GM21825 (cell line): ENCODE data around the gene CTNNA3.

Experiments used
- ATAC-seq: cut with Tn5 transposase; IDR thresholded peaks from one replicate; pipeline ENCODE4 v1.9.1; 2021; ENCODE audit warnings: mild to moderate bottlenecking, moderate library complexity; ENCODE audit not compliant: unreplicated experiment

Gene CTNNA3

GRCh38 chr10:66782776-66783175 is 913.2 kb downstream of the CTNNA3 start:
- no peak for ATAC-seq

- ATAC-seq: no peak
Measured at GRCh38 chr10:66782144-66782543, 913.9 kb downstream of the CTNNA3 start.

DNA sequence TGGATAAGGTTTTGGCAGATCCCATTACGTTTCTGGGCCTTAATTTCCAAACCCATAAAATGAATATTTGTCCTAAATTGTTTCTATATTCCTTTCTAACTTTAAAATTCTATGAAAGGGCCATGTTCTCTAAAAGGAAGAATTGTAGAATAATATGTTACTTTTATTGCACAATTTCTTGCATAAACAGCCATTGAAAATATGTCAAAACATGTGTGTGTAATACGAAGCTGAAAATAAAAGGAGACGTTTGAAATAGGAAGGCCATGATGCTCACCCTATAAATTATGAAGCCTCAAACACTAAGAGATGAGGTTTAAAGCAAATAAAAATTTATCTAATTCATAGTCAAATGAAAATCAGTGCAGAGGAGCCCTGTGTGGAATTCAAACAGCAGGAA is 915.2 kb downstream of the CTNNA3 start:
- ATAC-seq: no peak

DNA sequence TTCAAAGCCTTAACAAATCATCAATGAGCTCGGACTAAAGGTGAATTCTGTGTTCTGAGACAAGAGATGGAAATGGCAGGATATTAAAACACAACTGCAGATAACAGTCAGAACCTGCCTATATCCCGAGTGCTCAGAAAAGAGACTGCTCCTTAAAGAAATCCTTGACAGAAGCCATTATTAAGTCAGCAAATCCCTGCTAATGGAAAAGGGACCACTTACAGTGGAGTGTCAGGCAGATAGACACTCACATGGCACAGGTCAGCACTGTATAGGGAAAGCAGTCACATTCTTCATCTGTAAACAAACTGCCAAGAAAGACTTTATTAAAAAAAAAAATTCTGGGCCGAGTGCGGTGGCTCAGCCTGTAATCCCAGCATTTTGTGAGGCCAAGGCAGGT is 917.6 kb downstream of the CTNNA3 start:
- no peak for ATAC-seq

- ATAC-seq: no peak
Measured at GRCh38 chr10:66777665-66778064, 918.3 kb downstream of the CTNNA3 start.

- ATAC-seq: no peak
Measured at GRCh38 chr10:66773472-66773817, 922.5 kb downstream of the CTNNA3 start.

DNA sequence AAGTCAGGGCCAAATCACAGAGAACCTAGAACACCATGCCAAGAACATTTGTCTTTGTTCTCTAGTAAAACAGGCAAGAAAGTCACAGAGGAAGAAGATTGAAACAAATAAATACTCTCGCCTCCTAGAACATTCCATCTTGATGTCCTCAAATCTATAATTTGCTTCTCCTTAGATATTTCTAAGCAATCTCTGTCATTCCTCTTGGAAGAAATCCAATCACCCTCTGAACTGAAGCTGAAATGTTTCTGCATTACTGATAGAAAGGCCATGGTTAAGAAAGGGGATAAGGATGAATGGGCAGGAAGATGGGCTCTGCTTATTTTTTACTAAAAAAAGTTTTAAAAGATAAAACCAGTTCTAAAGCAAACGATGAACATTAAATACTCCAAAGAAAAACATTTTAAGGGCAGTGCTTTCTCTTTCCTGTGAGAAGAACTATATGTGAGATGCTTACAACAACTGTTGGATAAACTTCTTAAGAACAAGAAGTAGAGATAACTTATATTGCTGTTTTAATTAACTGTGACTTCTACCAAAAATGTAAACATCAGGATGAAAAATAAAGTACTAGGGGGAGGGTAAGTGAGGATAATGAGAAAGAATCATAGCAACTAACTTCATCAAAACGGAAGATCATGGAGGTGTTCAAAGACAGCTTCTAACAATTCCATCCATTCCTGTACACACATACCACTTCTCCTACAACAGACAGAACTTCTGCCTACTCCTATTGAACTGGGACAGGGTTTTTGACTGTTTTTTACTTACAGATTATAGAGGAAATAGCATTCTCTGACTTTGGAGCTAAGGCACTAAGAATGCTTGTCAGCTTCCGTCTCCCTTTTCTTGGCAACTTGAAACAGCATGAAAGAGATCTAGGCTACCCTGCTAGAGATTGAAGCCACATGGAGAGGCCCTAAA is 923.2 kb downstream of the CTNNA3 start:
- no peak for ATAC-seq

GRCh38 chr10:66767707-66768106 is 928.3 kb downstream of the CTNNA3 start:
- ATAC-seq: no peak

DNA sequence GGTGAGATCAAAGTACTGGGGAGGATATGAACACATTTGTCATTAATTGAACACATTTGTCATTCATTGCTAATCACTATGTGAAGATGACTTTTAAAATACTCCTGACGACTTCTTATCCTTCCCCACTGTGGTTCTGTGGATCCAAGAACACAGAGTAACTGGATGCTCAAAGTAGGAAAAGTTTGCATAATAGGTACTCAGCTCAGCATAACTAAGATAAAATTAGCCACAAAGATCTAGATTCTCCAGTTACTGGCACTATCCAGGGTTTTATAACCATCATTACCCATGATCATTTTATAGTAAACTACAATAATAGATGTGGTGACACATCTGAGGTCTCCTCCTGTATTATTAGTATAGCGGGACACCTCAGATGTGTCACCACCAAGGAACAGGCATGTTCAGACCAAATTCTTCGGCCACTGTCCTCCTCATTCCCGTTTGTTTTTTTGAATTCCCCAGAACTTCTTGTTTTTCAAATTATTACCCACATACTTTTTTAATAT is 933.7 kb downstream of the CTNNA3 start:
- no peak for ATAC-seq

DNA sequence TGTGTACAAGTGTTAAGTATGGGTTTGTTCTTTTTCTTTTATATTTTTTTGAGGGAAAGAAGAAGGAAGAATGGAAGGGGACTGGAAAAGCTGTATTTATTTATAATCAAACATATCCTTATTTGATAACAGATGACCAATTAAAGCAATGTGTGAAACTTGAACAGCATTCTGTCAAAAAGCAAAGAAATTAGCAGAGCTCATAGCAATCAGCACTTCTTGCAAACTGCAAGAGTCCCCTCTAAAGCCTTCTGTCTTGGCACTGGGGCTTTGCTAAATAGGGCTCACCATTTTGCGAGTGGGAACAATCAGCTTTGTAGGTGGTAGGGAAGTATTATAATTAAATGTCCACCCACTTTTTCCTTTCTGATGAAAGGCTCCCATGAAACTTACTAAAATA is 935.1 kb downstream of the CTNNA3 start:
- ATAC-seq: no peak

DNA sequence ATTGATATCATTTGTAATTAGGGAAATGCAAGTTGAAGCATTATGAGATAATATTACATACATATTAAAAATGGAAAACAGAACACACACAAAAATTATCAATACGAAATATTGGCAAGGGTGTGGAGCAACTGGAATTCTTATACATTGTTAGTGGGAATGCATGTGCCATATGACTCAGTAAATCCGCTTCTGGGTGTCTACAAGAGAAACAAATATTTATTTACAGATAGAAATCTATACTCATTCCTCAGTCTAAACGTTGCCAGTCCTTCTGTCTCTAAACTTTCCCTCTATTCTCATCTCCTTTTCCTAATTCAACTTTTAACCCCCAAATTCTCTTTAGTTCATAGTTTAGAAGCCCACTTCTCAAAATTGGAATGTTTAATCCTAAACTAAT is 940.5 kb downstream of the CTNNA3 start:
- ATAC-seq: no peak

GRCh38 chr10:66752714-66753113 is 943.3 kb downstream of the CTNNA3 start:
- no peak for ATAC-seq

- no peak for ATAC-seq
Measured at GRCh38 chr10:66748217-66748616, 947.8 kb downstream of the CTNNA3 start.

- ATAC-seq: no peak
Measured at GRCh38 chr10:66747451-66747850, 948.5 kb downstream of the CTNNA3 start.

GRCh38 chr10:66746711-66747110 is 949.3 kb downstream of the CTNNA3 start:
- ATAC-seq: no peak

GRCh38 chr10:66746246-66746645 is 949.7 kb downstream of the CTNNA3 start:
- ATAC-seq: no peak

DNA sequence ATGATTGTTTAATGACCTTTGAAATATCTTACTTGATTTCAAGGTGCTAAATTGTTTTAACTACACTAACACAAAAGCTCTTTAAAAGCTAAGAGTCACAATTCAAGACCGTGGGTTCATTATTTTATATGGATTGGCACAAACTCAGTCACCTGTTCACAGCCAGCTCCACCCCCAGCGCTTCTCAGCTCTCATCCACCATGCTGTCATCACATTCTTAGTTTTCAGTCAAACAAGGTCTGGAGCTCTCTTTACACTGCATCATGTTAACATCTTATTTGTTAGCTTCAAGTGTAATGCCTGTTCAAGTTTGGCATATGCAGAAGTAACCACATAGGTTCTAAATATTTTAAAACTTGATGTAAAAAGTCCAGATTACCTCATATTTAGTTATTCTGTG is 951.1 kb downstream of the CTNNA3 start:
- ATAC-seq: no peak

GRCh38 chr10:66737241-66737640 is 958.8 kb downstream of the CTNNA3 start:
- ATAC-seq: no peak

DNA sequence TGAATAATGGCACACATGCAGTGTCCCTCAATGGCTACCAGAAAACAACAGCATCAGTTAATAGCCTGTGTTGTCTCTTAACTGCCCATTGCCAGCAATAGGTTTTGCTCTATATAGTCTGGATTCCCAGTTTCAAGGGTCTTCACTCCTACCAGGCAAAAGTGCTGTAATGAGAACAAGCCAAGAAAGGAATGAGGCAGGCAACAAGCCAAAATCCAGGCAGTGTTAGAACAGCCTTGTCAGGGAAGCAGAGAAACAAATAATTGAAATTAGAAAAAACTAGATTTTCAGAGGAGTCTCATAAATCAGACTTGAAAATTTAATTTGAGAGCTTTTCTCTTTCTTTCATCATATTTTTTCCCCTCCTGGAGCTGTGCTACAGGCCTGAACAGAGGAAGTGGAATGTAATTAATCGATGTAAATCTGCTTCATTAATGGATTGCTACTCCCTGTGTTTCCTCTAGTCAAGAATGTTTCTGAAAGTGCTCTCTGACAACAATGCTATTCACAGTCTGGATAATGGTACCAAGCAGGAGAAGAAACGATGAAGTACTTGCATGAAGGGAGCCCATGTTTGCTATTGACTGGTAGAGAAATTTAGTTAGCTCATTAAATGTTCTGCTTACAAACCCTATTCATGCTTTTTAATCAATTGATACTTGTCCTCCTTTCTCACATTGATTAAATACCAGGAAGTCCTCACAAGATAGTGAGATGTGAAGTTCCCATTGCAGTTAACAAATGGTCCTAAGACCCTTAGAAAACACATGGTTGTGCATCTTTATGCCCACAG is 972.2 kb downstream of the CTNNA3 start:
- ATAC-seq: no peak

DNA sequence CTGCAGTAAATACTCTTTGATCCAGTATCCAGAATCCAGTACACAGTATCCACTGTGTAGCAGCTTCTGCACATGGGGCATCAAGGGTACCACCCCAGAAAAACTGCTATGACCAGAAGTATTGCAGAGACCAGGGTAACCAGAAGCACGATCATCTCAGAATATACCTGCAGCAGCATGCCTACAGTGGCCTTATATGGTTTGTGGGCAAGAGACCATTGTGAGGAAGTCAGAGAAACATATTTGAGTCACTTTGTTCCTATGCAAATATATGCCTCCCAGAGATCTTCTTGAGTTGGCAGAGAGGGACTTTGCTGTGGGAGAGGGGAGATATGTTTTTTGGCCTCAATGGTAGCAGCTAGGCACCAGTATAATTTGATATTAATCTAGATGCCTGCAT is 976.5 kb downstream of the CTNNA3 start:
- no peak for ATAC-seq

GRCh38 chr10:66717231-66717981 is 978.6 kb downstream of the CTNNA3 start:
- ATAC-seq: no peak
